Stimulated activated CD8-positive, alpha-beta memory T cell treated with anti-CD3 and anti-CD28 coated beads, Interleukin-4, amount 100 ng/mL, for 24 hours (primary cell): ENCODE measurements around the gene SGPP2.

Experiments
- DNase-seq: peaks from one replicate; pipeline ENCODE4 v3.0.0-alpha.2; 2020; ENCODE audit warnings: low read depth

SGPP2 gene

GRCh38 chr2:222470802-222471468 is 46.6 kb downstream of the SGPP2 start:
- DNase-seq = no peak

DNA sequence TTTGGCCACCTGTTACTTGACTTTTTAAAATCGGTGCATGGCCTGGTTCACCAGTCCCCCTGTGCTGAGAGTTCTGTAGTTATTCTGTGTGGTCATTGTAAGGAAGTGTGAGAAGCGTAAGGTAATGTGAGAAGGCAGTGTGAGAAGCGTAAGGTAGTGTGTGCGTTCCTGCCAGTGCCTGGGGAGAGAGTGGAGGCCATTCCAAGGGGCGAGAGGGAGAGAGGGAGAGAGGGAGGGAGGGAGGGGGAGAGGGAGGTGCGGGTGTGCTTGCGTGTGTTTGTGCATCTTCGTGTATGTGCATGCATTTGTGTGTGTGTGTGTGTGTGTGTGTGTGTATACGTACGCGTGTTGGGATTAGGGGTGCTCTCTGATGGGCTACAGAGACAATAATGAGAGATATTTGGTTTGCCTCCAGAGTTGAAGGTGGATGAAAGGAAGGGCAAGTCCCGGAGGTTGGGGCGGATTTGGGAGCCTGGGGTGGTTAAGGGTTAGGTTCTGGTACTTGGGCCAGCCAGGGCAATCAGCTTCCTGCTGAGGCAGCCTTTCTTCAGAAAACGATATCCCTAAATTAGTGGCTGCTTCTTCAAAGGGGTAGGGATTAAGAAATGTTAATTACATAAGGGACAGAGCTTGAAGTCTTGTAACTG is 53.7 kb downstream of the SGPP2 start:
- no peak for DNase-seq

GRCh38 chr2:222479859-222480258 is 55.5 kb downstream of the SGPP2 start:
- DNase-seq = no peak

- no peak for DNase-seq
Observed at GRCh38 chr2:222480497-222480896, 56.2 kb downstream of the SGPP2 start.

DNA sequence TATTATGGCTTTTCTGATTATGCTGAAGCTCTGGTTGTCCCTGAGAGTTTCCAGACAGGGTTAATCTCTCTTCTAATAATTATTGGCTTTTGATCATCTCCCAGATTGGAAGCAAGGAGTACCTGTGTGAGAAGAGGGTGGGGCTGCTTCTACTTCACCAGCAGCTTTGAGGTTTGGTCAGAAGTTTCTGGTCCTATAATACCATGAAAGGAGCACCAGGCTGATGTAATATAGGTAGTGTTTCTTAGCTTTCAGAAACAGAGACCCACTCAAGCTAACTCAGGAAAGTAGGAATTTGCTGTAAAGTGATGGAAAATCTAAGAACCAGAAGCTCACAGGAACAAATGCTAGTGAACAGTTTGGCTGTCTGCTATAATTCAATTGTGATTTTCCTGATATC is 57.6 kb downstream of the SGPP2 start:
- no peak for DNase-seq

GRCh38 chr2:222483513-222484039 is 59.2 kb downstream of the SGPP2 start:
- no peak for DNase-seq

GRCh38 chr2:222485367-222486211 is 61.2 kb downstream of the SGPP2 start:
- DNase-seq = no peak

GRCh38 chr2:222490131-222490530 is 65.8 kb downstream of the SGPP2 start:
- no peak for DNase-seq

- DNase-seq = no peak
Observed at GRCh38 chr2:222492683-222493082, 68.3 kb downstream of the SGPP2 start.

- no peak for DNase-seq
Observed at GRCh38 chr2:222494104-222494739, 69.9 kb downstream of the SGPP2 start.

DNA sequence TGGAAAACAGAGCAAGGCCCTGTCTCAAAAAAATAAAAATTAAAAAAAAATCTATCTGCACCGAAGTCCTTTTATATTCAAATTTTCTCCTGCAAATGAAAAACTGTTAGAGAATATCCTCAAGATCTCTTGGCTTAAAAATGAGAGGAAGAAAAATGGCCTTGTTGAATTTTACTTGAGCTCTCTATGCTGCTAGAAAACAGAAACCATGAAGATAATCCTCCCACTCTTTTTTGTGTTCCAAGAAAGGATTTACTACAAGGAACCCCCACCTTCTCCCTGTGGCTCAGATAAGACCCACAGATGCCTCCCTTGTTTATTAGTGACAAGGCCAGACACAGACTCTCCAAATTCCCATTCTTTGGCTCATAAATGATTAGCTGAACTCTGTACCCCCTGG is 71.0 kb downstream of the SGPP2 start:
- DNase-seq = no peak

- DNase-seq = no peak
Observed at GRCh38 chr2:222499226-222499625, 74.9 kb downstream of the SGPP2 start.

- no peak for DNase-seq
Observed at GRCh38 chr2:222504191-222504590, 79.8 kb downstream of the SGPP2 start.

DNA sequence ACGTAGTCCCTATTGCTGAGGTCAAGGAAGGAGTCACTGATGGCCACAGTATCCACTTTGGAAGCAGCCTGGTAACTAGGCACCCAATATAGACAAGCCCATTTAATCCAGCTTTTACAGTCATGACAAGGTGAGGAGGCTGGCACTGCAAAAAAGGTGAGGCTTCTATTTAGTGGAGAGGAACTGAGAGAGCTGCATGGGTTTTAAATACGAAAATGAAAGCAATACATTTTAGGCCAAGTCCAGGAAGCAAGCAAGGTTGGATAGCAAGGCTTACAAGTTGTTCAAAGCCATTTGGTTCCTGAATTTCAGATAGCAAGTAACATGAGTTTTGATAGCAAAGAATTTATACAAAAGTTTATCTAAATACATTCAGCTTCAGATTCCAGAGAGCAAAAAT is 80.4 kb downstream of the SGPP2 start:
- no peak for DNase-seq

DNA sequence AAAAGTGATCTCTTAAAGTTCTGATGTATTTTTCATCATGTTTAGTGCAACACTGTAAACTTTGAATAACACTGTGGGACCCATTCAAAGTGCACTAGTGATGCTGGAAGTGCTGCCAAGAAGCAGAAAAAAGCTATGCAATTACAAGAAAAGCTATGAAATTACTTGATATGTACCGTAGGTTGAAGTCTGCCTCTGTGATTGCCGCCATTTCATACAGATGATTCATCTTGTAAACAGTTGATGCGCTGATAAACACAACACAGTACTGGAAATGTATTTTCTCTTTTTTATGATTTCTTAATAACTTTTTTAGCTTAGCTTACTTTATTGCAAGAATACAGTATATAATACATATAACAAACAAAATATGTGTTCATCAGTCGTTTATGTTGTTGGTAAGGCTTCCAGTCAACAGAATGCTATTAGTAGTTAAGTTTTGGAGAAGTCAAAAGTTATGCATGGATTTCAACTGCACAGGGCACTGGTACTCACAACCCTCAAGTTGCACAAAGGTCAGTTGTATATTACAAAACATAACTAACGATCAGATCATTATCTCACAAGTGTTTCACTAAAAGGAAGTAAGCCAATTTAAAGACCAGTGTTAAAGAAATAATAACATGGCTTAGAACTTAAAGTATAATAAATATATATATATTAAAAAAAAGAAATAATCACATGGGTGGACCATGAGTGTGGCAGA is 82.0 kb downstream of the SGPP2 start:
- no peak for DNase-seq

DNA sequence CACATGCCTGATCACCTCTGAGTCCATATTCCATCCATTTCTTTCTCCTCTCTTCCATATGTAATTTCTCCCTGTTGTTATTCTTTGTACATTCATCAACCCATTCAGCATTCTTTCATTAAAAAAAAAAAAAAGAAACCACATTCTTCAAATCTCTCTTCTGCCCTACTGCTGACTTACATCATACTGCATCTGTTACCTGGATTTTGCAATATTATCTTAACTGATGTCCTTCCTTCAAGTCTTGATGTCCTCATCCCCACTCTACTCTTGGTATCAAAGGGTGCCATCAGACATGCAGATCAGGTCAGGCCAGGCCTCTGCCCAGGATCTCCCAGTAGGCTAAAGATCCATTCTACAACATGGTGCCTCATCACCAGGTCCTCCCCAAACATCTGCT is 90.6 kb downstream of the SGPP2 start:
- DNase-seq = no peak

- no peak for DNase-seq
Observed at GRCh38 chr2:222518570-222519381, 94.4 kb downstream of the SGPP2 start.

DNA sequence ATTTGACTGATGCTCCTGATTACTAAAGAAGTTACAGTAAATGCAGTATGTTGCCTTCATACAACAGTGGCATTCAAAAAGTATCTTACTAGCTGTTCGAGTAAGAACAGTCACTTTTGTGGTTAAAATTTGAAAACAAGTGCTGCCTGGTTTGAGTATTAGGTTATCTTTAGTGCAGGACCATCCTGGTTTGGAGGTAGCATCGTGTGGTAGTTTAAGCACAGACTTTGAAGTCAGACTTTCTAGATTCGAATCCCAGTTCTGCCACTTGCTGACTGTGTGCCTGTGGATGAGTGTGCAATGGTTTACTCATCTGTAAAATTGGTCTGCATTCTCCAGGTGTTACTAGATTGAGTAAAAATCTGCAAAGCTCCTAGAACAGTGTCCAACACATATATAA is 96.8 kb downstream of the SGPP2 start:
- DNase-seq = no peak

- DNase-seq = no peak
Observed at GRCh38 chr2:222522082-222522481, 97.7 kb downstream of the SGPP2 start.

GRCh38 chr2:222523783-222524544 is 99.6 kb downstream of the SGPP2 start:
- no peak for DNase-seq
